Measurements from ENCODE around the gene BCL7B. TPM values are rescaled to one million over a fixed set of nuclear protein-coding genes. Genes with fewer than 3 reads are reported as not detected.
"Not testable (repeated sequence)": the region's sequence is repeated elsewhere in the genome, so short reads cannot be mapped to it uniquely, and the experiment has no call there.

Gene BCL7B
- total RNA-seq, 1 donor from 2014 or later = 21.7 TPM

- no peak for DNase-seq (ENCODE audit: low read depth)
These were observed 60.9 kb downstream of the BCL7B start for GRCh38 chr7:73496626-73497025.

- not testable (repeated sequence) for DNase-seq (ENCODE audit: low read depth)
These were observed 62.0 kb downstream of the BCL7B start for GRCh38 chr7:73495507-73495906.

- no peak for DNase-seq (ENCODE audit: low read depth)
These were observed 67.5 kb downstream of the BCL7B start for GRCh38 chr7:73489976-73490375.

- DNase-seq (ENCODE audit: low read depth) = no peak
These were observed 70.0 kb downstream of the BCL7B start for GRCh38 chr7:73487486-73487885.

Other genes with a start within 250 kb of the BCL7B start
- gene NSUN5, start 248.9 kb downstream of the BCL7B start, total RNA-seq = 20.1 and 50.7 TPM in 2 replicates
- gene TRIM50, start 229.6 kb downstream of the BCL7B start, total RNA-seq = 0.05 TPM in 1 of 2 replicates, not detected in the other
- gene FKBP6, start 229.5 kb downstream of the BCL7B start, total RNA-seq = not detected in 2 replicates
- gene FZD9, start 123.9 kb downstream of the BCL7B start, total RNA-seq = 0.15 and 0.35 TPM in 2 replicates
- 34.7 and 66.4 TPM in 2 replicates for gene BAZ1B, start 35.4 kb downstream of the BCL7B start, total RNA-seq
- gene TBL2, start 20.9 kb upstream of the BCL7B start, total RNA-seq = 68.0 and 72.8 TPM in 2 replicates
- gene MLXIPL, start 66.8 kb upstream of the BCL7B start, total RNA-seq = 0.15 TPM in 1 of 2 replicates, not detected in the other
- 8.6 and 9.2 TPM in 2 replicates for gene VPS37D, start 110.1 kb upstream of the BCL7B start, total RNA-seq
- 1.0 and 1.9 TPM in 2 replicates for gene DNAJC30, start 125.8 kb upstream of the BCL7B start, total RNA-seq
- gene BUD23, start 125.9 kb upstream of the BCL7B start, total RNA-seq = 34.0 and 67.7 TPM in 2 replicates
- gene STX1A, start 162.0 kb upstream of the BCL7B start, total RNA-seq = 12.9 and 13.9 TPM in 2 replicates
- 20.4 and 67.2 TPM in 2 replicates for gene ABHD11, start 181.1 kb upstream of the BCL7B start, total RNA-seq
- gene CLDN3, start 212.6 kb upstream of the BCL7B start, total RNA-seq = 10.8 and 11.6 TPM in 2 replicates